Hypothalamus (tissue), 51 donors: ENCODE data around the gene ENOX1.
A peak's percentile ranks its signal among the peaks of the same experiment; 100 is the strongest.

Source experiments
- DNase-seq, 51 donors: peaks; one replicate each; lab custom pipeline; 2025; lab: John Stamatoyannopoulos, UW

ENOX1 gene

DNA sequence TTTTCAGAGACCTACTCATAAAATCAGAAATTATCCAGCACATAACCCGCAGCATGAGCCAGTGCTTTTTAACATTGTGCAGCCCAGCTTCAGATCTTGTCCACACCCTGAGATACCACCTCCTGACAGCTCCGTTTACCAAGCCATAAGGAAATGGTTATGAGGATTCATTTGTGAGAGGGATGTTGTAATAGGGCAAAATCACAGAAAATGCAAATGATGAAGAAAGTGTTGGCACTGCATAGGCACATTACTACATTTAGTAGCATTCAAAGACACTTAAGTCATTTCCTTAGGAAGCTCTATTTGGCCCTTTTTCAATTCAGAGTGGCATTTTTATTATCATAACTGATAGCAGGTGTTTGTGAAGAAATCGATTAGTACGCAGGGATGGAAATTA, 485.9 kb downstream of the ENOX1 start:
- DNase-seq = no peak

DNA sequence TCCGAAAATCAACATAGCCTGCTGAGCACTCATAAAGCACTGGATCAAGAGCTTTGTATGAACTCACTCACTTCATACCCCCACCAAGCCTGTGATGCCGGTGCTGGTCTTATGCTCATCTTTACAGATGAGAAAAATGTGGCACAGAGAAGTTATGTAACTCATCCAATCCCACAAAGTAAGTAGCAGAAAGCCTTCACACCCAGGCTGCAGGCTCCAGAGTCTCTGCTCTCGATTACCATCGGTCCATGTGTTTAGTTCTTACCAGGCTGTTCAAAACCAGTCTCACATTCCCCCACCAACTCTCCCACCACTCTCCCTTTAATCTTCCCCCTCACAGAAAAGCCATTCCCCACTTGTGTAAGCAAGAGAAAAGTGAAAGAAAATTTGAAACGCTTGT, 487.4 kb downstream of the ENOX1 start:
- DNase-seq = no peak

DNA sequence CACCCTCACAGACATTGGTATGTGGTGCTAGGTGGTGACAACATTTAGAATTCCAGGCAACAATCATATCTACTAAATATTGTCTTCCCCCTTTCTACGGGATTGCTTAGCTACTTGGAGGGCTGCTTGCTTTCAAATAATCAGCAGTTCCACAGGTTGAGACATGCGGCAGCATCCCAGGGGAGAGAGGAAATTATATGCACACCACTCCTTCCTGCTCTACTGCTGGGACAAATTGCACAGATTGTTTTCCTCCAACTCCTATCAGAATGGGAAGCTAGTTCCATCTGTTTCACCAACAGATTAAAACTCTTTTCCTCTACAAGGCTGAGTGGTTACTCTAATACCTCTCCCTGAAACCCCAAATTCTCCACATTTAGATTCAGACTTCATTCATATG, 488.0 kb downstream of the ENOX1 start:
- DNase-seq = no peak

DNA sequence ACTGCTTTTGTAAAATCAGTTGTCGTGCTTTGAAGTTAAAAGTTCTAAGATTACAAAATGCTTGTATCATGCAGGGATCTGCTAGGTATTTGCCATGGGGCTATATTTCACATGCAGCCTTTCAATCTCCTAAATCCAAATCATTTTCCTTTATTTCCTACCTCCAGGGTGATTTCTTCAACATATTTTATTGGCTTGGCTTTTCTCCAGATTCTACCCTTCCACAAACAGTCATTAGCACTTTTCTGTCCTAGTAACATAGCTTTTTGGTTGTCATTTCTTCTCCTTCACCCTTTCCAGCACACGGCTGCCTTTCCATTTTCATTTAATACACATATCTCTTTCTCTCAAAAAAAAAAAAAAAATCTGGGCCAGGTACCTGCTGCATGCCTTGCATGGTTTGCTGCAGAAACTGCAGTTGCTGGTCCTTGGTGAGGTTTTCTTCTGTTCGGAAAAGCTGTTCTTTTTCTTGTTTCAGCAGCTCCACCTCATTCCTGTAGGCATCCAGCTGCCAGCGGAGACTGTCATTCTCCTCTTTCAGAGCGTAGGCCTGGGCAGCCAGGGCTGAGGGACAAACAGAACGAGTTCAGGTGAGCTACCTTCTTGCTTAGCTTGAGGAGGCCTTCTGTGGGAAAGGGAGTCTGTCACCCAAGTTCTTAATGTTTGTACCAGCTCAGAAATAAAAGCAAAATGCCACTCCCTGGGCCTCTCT, 488.6 kb downstream of the ENOX1 start:
- DNase-seq = no peak

DNA sequence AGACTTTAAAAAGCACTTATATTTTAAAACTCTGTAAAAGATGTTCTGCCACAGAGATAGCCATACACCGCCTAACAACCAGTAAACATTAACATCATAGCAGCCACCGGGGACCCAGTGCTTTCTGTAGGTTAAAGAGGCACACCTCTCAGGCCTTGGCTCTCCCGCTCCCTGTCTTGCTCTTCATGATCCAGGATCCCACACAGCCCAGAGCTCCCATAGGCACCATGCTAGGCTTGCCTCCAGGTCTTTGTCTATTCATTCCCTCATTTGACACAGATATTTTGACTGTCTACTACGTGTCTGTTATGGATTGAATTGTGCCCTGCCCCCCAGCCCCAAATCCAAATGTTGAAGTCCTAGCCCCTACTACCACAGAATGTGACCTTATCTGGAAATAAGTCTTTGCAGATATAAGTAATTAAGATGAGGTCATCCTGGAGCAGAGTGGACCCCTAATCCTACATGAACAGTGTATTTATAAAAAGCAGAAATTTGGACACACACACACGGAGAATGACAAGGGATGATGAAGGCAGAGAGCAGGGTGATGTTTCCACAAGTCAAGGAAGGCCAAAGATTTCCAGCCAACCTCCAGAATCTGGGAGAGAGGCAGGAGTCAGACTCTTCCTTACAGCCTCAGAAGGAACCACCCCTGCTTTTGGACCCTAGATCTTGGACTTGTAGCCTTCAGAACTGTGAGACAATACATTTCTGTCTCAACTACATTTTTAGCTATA, 490.8 kb downstream of the ENOX1 start:
- DNase-seq = no peak

DNA sequence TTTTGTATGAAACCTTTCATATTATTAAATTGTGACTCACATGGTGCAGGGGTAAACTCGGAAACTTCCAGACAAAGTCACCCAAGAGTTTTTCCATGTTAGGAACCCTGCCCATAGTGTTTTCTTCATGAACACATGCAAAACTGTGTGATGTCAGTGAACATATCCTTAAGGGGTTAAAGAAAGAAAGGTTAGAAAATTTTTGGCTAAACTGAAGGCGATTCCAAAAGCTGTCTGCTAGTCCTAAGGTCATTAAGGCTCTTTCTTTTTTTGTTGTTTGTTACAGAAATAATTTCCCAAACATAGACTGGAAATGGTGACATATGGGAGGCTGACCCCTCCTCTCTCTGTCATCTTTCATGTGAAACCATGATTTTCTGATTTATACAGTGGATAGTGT, 491.5 kb downstream of the ENOX1 start:
- DNase-seq = no peak

DNA sequence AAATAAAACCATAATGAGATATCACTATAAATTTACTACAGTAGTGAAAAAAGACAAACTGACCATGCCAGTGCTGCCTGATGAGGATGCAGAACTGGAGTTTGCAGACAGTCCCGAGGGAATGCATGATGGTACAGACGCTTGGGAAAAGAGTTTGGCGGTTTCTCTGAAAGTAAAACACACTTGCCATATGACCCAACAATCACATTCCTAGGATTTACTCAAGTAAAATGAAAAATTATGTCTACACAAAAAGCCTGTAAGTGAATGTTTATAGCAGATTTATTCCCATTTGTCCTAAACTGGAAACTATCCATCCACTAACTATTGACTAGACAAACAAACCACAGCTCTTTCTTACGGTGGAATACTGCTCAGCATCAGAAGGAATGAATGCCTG, 492.4 kb downstream of the ENOX1 start:
- no peak for DNase-seq

DNA sequence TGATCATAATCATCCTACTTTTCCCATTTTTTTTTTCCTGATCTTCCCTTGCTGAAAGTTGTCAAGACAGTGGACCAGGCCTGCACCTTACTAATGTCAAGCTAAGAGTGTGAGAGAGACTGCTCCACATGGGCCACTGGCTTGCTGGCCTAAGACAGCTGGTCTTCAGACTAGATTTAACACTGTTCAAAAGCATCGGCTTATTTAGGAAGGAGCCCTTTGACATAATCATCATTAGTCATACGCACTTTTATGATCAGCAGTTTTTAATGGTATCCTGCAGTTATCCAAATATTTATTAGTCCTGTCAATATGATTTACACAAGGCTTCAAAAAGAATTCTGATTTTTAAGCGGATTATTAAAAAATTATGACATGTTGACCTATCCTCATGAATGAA, 492.8 kb downstream of the ENOX1 start:
- no peak for DNase-seq

DNA sequence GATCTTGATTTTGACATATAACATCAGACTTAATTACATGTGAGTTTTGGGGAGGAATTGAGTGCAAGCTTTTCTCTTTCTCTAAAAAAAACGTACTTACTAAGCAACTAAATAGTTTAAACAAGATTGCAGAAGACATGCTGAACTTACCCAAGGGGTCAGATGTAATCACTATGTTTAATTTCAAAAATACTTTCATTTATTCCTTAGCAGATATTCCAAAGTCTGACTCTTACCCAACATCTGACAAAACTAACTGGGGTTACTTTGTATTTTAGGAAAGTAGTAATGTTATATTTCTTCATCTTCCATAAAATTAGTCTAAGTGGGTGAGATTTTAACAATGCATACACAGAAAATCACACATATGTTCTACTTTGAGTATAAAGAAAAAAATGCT, 493.2 kb downstream of the ENOX1 start:
- DNase-seq = no peak

DNA sequence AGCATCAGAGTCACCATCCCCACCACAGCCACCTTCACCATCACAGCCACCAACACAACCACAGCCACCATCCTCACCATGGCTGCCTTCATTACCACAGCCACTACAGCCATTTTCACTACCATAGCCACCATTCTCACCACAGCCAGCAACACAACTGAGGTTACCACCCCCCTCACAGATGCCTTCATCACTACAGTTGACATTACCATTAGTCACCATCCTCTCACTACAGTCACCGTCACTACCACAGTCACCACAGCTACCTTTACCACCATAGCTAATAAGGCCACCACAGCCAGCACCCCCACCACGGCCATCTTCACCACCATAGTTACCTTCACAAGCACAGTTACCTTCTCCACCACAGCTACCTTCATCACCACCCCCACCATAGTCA, 493.8 kb downstream of the ENOX1 start:
- DNase-seq = no peak

DNA sequence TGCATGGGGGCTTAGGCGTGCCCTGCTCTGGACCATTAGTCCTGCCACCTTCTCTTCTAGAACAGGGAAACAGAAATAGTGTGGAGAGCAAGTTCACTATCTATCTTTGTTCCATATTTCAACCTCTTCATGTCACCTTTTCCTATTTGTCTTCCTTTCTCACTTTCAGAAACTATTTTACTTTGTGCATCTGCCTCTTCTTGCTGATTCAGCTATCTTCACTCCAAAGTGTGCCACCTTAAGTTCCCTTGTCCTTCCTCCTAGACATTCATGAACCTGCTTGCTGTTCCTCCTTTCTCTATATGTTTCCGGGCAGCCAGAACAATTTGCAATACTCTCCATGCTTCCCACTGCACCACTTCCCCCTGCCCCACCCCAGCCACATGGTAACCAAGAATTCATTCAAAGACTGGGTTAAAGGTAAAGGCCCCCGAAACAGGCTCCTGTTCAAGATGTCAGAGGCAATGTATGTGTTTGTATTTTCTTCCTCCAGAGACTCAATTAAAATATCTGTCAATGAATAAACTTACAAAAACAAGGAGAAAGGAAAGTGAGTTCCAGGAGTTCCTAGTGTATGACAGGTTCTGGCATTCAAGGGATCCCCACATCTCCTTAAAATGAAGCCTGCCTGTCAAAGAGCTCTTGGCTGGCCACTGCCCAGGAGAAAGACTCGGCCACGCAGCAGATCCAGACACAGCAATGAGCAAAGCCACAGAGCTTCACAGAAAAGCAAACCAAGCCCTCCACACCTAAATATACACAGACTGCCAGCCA, 495.3 kb downstream of the ENOX1 start:
- no peak for DNase-seq

DNA sequence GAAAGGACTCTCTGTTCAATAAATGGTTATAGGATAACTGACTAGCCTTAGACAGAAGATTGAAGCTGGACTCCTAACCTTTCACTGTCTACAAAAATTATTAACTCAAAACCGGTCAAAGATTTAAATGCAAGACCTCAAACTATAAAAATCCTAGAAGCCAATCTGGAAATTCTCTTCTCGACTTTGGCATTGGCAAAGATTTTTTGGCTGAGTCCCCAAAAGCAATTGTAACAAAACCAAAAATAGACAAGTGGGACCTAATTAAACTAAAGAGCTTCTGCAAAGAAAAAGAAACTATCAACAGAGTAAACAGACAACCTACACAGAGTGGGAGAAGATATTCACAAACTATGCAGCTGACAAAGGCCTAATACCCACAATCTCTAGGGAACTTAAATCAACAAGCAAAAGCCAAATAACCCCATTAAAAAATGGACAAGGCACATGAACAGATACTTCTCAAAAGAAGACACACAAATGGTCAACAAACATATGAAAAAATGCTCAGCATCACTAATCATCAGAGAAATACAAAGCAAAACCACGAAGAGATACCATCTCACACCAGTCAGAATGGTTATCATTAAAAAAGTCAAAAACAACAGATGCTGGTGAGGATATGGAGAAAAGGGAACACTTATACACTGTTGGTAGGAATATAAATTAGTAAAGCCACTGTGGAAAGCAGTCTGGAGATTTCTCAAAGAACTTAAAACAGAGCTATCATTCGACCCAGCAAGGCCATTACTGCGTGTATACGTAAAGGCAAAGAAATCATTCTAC, 497.1 kb downstream of the ENOX1 start:
- DNase-seq = no peak

DNA sequence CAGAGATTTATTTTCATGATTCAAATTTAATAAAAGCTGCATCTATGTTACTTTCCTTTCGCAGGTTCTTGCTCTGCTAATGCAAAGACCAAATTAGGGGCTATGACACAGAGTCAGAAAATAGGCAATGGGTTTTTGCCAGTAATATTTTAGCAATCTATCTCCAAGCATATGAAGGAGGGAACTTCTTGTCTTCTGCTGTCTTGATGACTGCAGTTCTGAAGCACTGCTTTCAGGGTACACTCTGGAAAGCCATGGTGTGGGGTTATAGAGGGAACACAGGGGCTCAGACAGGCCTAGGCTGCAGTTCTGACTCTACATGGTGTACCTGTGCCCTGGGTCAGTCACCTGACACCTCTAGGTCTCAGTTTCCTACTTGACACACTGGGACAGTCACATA, 500.0 kb downstream of the ENOX1 start:
- no peak for DNase-seq

DNA sequence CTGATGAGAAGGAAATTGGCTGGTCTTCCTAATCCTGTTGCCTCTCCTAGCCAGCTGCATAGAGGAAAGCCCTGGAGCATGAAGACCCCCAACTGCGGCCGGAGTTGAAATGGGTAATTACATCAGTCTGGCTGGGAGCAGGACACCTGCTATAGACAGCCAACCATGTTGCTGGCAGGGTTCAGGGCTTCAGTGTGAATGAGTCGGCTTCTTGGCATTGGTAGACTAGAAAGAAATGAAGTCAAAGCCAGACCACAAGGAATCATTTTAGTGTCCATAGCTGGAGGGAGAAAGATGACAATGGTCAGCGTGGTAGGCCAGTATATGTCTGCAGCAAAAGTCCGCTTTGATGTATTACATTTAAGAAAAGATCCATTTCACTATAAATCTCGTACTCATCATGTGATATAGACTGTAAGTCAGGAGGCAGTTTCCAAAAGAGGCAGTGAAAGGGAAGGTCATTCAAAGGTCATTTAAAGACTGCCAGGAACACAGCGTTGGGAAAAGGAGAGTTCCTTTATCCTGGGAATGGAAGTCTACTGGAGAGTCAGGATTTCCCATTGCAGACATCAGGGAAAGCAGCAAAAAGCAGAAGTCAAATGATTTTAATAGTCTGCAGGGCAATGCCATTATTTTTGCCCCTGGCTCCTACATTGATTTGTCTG, 500.7 kb downstream of the ENOX1 start:
- DNase-seq = peak in 1 of 51 donors; percentile 10

DNA sequence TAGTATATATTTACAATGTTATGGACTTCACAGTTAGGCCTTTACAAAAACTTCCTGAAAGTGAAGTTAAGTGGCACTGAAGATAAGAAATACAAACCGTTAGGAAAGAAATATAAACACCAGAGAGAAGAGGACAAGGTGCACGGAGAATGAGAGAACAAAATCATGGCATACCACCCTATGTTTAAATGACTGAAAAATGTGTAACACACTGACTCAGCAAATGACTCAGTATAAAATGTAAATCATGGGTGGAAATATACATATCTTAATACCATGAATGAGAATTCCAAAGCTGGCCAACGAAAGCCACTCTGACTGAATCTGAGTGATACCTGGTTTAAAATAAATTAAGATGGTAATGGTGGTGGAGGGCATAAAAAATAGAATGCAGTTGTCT, 502.6 kb downstream of the ENOX1 start:
- DNase-seq = no peak

DNA sequence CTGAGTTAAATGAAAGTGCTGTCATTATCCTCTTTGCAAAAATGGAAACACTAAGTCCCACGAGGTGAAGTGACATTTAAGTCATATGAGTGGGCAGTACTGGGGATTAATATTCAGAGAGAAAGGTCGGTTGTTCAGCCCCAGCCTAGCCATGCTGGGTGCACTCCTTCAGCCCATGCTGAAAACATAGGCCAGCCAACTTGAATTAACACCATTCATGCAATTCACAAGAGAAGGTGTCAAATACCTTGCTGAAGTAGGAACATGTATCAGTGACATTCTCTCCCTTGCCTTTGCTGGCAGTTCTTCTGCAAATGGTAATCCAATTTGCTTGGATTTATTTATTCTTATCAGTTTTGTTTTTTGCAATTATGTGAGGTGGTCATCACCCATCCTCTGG, 507.1 kb downstream of the ENOX1 start:
- no peak for DNase-seq

DNA sequence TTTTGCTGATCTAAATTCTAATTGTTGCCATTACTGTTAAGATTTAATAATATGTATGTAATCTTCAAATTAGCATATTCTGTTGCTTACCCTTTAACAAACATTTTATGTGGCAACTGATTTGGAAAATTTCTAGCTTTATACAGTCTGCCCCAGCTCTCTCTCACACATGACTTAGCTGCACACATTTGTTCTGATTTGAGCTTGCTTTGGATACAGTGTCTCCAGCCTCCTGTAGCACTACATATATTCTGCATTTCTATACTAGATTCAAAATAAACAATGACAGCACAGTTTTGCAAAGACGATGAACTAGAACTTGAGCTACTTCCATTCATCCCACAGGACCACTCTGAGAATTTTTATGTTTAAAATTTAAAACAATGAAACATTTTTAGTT, 508.6 kb downstream of the ENOX1 start:
- no peak for DNase-seq

DNA sequence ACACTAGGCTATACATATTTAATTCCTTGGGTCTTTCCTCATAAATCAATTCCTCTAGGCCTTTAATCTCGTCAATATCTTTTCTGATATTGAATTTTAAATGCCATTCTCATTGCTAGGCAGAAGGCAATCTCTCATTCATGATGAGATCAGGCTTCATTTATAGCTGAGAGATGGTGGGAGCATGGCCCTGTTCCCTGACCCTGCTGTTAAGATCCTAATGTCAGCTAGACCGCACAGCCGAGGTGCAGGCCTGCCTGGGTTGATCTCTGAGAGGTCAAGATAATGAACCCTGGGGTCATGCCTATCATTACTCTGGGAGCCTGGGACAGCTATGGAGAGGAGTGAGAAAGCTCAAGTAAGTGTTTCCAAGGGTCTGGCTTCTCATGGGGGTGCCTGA, 509.6 kb downstream of the ENOX1 start:
- no peak for DNase-seq

DNA sequence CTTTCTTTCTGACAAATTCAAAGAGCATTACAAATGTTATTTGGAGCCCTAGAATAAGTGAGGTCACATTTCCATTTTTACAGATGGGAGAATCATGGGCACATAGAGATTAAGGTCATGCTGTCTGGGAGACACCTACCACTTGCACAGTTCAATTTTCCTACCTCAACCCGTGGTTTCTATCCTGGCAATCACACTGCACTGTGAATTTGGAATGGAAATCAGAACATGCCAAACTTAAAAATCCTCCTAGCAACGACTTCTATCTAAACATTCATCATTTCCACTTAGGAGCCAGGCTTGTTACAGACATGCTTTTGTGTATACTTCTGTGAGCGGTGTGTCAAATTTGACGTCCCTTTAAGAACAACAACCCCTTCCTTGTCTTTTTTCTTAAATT, 511.9 kb downstream of the ENOX1 start:
- no peak for DNase-seq

DNA sequence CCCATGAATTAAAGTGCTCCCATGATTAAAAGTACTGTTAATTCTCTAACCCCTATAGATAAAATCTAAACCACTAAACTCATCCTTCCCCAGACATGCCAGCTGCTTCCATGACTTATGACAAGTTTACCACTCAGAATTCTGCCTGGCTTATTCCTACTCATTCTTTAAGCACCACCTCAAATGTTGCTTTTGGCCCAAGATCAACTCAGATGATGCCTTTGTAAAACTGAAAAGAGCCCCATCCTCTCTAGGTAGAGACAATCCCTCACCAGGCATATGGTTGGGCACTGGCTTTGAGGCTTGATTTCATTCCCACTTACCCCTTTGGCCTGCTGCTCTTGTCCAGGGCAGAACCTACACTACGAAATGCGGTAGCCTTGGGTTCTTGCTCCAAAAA, 513.4 kb downstream of the ENOX1 start:
- no peak for DNase-seq
